HG02973 (cell line): Measurements from ENCODE around the gene RTBDN.
"Not testable (repeated sequence)": the region's sequence is repeated elsewhere in the genome, so short reads cannot be mapped to it uniquely, and the experiment has no call there.

Experiments used
- ATAC-seq: cut with Tn5 transposase; IDR thresholded peaks from one replicate; pipeline ENCODE4 v1.9.1; 2021; ENCODE audit warnings: moderate library complexity; ENCODE audit not compliant: unreplicated experiment

The RTBDN gene

DNA sequence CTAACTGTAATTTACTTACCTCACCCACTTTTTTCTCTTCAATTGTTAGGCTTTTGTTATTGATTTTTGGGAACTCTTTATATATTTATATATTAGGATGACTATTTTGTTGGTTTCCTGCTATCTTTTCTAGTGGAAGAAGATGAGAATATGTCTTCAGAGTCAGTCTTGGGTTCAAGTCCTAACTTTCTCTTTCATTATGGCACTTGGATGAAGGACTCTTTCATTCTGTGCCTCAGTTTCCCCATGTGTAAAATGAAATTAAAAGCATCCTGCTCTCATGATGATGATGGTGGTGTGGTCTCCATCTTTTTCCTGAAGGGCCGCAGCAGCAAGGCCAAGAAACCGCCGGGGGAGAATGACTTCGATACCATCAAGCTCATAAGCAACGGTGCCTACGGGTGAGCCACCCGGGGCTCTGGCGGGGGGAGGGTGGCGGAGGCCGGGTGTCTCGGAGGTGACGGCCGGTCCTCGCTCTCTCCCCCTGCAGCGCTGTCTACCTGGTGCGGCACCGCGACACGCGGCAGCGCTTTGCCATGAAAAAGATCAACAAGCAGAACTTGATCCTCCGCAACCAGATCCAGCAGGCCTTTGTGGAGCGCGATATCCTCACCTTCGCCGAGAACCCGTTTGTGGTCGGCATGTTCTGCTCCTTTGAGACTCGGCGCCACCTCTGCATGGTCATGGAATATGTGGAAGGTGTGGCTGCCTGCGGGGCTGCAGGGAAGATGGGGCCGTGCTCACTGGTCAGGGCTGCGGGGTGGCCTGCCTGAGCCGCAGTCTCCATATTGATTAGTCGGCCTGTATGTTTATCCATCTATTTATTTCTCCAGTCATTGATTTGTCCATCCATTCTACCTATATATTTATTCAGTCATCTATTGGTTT lies 23.9 kb upstream of the RTBDN start:
- ATAC-seq, result no peak

DNA sequence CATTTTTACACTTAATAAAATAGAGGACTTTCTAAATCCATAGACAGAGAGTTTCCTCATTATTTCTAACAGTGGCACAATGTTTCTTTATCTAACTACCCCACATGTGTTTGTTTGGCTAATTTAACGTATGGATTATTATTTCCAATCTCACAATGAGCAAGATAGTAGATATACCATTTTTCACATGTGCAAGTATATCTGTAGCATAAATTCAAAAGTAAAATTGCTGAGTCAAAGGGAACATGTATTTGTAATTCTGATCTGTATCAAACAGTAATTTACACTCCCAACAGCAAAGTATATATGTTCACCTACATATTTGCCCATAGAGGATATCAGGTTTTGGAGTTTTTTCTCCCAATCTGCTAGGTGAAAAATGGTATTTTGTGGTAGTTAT lies 22.3 kb upstream of the RTBDN start:
- ATAC-seq, result no peak

DNA sequence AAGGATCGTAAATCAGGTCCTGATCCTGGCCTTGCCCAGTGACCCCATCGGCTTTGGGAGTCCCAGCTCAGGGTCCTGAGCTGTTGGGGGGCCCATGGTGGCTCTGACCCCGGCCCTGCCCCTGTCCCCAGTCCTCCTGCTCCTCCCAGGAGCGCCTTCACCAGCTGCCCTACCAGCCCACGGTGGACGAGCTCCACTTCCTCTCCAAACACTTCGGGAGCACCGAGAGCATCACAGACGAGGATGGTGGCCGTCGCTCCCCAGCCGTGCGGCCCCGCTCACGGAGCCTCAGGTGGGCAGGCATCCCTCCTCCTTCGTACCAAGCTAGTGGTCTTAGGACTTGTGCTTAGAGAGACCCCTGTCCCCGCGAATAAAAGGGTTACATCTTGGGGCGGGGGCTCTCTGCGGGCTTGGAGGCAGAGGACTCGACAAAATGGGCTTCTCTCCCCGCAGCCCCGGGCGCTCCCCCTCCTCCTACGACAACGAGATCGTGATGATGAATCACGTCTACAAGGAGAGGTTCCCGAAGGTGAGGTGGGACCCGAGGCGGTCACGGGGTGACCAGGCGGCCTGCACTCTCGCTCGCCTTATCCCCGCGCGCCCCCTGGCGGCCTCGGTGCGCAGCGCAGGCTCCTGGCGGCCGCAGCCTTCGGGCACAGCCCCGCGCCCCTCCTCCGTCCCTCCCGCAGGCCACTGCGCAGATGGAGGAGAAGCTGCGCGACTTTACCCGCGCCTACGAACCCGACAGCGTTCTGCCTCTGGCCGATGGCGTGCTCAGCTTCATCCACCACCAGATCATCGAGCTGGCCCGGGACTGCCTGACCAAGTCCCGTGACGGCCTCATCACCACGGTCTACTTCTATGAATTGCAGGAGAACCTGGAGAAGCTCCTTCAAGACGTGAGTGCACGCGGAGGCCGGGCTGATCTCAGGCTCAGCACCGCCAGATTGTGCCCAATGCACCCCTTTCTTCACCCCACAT lies 13.1 kb upstream of the RTBDN start:
- peak; percentile 80 for ATAC-seq

DNA sequence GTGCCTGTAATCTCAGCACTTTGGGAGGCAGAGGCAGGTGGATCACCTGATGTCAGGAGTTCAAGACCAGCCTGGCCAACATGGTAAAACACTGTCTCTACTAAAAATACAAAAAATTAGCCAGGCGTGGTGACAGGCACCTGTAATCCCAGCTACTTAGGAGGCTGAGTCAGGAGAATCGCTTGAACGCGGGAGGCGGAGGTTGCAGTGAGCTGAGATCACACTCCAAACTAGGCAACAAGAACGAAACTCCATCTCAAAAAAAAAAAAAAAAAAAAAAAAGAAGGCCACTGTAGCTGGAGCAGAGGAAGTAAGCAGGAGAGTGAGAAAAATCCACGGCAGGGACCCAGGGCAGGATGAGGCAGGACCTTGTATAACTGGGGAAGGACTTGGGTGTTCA lies 12.2 kb upstream of the RTBDN start:
- not testable (repeated sequence) for ATAC-seq

DNA sequence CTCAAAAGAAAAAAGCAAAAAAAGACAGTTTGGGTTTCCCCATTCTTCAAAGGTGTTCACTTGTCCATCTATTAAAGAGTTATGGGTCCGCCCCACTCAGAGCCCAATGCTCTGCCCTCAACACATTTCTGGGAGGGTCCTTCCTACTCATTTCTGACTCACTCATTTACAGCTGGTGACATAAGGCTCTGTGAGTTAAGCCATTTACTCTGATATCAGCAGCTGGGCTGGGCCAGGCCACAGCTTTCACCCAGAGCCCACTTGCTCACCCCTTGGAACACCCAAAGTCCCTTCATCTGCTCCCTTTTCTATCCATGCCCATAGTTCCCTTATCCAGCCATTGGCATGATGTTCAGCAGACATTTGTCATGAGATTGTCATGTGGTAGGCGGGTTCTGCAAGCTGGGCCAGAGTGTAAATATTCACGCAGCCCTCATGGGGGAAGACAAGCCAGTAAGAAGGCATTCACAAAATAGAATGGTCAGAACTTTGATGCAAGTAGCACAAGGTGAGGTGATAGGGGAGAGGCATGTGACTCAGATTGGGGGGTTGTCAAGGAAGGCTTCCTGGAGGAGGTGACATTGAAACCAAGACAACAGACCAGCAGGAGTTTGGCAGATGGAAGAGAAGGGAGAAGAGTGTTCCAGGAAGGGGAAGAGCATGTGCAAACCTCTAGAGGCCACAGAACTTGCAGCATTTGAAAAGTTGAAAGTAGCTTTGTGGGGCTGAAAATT lies 9.8 kb upstream of the RTBDN start:
- ATAC-seq, result no peak

DNA sequence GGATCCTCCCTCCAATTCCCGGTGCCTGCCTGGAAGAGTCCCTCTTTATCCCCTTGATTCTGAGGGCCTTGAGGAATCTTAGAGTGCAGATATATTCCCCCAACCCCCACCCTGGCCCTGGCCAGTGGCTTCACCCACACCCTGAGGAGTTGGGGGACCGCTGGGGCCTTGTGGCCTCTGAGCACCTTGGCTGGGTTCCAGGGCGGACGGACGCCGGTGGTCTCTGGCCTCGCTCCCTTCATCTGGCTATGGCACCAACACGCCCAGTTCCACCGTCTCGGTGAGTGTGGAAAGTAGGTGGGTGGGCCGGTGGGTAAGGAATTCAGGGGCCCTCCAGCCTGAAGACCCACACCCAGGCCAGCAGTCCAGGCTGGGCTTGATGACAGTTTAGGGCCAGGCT lies 8.9 kb upstream of the RTBDN start:
- ATAC-seq, result no peak

DNA sequence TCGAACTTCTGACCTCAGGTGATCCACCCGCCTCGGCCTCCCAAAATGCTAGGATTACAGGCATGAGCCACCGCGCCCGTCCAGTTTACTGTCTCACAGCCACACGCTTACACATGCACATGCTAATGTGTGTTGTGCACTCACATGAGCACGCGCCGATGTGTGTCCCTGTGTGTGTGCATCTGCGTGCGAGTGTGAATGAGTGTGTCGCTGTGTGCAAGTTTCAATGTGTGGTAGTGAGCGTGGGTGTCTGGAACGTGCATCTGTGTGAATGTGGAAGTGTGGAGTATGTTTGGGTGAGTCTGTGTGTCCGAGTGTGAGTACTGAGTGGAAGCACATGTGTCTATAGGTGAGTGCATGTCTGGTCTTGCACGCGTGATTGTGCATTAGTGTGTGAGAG lies 8.1 kb upstream of the RTBDN start:
- ATAC-seq, result no peak

DNA sequence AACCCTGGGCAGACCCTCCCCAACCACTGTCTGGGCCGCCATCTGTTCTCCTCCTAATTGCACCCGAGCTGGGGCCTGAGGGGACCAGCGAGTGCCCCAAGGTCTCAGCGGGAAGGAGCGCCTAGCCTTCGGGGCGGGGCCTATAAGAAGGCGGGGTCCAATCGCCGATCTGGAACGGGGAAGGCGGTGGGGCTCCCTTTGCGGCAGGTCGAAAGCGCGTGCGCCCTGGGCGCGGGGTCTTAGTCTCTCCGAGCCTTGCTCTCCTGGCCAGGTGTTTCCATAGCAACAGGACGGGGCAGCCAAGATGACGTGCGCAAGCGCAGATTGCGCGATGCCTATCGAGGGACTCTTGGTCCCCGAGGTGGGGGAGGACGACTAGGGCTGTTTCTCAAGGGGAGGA lies 6.7 kb upstream of the RTBDN start:
- no peak for ATAC-seq

DNA sequence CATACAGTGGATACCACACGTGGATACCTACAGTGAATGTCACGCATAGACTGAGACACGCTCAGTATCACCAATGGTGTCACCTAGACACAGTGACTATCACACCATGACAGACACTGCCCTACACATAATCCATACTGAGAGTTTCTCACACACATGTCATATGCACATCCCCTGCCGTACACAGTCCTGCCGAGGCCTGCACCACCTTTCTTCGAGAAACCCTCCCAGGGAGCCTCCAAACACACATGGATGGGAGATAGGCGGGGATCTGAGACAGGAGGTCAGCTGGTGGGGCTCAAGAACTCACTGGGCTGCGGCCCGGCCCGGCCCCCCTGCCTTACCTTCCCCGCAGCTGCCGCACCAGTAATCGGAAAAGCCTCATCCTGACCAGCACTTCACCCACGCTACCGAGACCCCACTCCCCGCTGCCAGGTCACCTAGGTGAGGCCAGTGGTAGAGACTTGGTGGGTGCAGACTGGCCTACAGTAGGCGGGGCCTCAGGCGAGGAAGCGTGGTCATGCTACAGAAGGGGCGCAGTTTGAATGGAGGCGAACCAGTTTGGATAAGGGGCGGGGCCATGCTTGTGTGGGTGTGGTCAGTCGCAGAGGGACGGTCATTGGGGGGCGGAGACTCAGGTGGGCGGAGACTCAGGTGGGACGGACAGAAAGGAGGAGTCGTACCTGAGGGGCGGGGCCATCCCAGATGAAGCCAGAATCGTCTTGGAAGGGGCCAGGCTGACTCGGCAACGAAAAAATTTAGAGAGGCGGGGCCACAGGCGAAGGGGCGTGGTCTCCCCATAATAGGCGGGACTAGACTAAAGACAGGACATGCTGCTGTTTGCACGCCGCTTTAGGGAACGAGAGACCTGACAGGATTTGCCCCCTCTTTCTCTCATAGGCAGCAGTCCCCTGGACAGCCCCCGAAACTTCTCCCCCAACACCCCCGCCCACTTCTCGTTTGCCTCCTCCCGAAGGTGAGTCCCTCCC lies 6.0 kb upstream of the RTBDN start:
- no peak for ATAC-seq

DNA sequence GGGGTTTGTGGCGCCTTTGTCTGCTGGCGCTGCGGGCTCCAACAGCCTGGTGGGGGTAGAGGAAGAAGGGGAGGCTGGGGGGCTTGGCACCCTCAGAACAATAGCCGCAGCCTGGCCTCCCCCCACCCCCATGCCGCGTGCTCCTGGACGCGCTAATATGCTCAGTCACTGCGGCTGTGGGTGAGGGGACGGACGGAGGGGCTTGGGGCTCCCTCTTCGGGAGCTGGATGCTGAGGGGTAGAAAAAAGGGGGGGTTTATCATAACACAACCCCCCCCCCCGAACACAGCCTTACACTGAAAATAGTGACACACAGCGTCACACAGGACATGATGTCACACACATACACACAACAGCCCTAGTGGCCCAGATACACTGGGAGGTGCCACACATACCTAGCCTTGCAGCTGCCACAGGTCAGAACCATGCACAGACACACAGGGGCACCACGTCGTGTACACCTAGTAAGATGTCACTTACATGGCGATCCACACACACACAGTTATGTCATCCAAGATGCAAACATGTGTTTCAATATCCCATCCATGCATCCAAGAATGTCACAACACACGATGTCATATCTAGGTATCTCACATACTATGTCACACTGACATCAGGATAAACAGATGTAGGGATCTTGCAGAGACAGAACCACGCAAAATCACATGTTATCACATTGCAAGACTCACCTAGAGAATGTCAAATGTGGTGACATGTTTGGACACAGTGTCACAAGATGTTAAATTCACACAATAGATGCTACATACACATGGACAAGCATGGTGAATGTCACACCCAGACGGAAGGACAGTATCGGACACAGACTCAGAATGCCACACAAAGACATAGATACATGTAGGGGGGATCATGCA lies 4.7 kb upstream of the RTBDN start:
- ATAC-seq, result no peak

DNA sequence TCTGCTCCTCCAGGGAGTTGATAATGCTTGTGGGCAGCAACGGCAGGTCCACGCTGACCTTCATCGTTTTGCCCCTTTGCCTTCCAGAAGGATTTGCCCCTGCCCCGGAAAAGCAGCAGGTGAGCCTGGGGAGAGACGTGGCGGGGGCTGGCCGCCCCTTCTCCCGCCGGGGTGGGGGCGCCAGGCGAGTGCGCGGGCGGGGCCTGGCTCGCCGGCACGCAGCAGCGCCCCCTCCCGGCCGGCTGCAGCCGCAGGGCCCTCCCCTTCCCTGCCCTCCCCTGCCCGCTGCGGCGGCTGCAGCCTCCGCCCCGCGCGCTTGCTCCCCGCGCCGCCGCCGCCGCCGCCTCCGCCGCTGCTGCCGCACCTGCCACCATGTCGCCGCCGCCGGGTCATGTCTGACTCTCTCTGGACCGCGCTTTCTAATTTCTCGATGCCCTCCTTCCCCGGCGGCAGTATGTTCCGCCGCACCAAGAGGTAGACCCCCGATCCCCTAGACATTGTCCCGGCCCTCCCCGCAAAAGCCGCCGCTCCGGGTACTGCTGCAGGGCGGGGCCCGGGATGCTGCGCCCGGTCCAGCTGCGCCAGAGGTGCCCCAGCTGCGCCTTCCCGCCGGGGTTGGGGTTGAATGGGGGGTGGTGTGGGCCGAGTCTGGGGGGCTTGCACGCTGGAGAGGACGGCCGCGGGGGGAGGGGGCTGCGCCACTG lies 4.0 kb upstream of the RTBDN start, which contains the start of gene MAST1:
Gene MAST1, plus strand, starts transcription at position 334 of the 704 bp plus-strand sequence. Its CDS starts 58 bp downstream, at position 392.
- ATAC-seq, result no peak

DNA sequence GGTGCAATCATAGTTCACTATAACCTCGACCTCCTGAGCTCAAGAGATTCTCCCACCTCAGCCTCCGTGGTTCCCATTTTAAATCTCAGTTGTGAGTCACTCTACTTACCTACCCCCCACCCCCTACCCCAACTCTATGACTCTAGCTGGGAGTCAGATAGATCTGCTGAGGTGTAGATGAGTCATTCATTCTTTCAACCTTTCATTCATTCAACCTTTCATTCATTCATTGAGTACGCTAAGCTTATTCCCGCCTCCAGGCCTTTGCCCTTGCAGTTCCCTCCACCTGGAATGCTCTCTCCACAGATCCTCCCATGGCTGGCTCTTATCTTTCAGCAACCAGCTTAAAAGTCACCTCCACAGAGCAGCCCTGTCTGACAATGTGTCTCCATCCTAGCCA lies 2.8 kb upstream of the RTBDN start:
- no peak for ATAC-seq

DNA sequence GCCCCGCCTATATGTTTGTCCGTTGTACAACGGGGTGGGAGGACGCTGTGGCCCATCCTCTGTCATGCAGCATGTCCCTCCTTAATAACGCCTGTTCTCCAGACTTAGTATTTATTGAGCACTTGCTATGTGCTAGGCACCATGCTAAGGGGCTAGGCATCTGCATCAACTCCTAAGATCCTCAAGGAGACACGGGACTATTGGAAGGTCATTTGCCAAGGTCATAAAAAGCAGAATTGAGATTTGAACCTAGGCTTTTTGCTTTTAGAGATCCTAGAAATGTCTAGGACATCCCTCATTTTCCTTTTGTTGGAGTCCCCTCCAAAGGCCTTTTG lies 2.1 kb upstream of the RTBDN start:
- ATAC-seq, result no peak

DNA sequence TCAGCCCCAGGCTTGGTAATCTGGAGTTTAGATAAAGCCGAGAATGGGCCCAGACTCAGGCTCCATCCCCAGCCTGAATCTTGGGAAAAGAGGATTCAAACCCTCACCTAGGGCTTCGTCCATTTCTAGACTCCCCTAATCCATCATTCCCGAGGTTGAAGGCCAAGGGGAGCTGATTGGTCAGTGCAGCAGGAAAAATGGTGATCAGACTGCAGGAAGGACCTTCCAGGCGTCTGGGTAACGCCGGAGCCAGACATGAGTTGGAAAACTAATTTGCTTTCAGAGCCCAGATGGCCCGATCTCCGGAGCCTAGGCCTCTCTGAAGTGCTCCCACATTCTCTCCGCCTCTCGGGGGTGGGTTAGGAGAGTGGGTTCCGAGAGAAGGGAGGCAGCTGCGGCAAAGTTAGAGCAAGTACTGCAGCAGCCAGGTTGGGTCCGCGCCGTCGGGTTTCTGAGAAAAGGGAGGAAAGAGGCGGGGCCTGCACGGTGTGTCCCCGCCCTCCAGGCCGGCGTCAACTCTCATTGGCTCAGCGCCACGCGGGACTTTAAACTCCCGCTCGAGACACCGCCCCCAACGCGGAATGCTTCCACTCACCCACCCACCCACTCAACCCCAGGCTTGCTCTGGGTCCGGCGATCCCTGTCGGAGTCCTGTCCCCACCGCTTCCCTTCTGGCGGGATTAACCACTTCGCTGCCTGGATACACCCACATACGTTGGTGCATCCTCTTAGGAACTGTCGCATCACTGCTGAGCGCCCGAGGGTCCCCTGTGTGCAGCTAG lies 788 bp upstream of the RTBDN start:
- no peak for ATAC-seq

DNA sequence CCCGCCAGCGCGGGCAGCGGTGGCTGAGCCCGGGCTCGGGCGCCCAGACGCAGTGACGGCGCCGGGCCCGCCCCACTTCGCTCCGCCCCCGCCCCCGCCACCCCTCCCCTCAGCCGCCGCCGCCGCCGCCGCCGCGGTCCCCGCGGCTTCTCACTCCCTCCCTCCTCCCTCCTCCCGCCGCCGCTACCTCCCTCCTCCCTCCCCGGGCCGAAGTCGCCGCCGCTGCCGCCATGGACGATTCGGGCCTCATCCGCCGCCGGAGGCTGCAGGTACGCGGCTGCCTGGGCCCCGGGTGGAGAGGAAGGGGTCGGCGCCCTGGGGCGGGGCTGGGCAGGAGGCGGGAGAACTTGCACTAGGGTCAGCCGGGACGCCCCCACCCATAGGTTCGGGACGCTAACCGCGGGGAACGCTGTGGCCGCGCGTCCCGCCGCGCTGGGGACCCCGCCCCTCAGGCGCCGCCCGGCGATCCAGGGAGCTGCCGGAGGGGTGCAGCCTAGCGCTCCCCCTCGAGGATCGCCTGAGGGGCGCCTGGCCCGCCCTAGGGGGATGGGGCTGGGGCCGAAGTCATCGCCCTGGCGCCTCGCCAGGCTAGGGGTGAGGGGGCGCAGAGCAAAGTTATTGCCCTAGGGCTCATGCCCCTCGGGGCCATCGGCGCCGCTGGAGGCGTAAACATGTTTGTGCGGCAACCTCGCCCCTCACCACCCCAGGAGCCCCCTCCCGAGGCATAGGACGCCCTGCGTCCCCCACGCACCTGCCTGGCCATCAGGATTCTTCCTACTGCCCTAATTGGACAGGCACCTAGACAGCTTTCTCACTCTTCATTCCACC lies 427 bp downstream of the RTBDN start:
- ATAC-seq, result no peak

DNA sequence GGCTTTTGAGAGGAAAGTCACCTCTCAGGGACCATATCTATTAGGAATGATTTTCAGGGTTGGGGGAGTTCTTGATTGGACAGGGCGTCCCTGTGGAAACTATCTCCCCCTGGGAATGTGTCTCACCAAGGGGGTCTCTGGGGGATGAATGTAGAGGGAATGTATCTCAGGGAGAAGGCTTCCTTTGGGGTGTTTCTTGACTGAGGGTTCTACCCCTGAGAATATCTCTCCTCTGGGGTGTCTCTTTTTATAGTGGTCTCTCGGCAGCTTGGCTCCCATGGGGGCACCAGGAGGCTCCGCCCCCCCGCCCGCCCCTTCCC lies 1.0 kb downstream of the RTBDN start:
- ATAC-seq, result no peak

DNA sequence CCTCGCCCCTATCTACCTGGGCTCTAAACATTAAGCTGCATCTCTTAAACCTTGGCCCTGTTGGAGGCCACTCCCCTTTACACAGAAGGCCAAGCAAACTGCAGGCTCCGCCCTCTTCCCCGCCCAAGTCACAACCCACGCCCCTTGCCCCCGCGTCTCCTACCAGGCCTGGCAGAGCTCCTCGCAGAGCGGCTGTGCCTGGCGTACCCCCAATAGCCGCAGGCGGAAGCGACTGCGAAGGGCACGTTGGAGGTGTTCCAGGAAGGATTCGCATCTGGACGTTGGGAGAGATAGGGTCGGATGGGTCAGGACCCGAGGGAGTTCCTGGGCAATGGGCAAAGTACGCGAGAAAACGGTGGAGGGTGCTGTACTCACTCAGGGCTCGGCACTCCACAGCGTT lies 5.9 kb downstream of the RTBDN start:
- ATAC-seq, result no peak
